T1000 (cell line): ENCODE results near the gene MSH3.

Experiments used
- DNase-seq: peaks from one replicate; lab custom pipeline; 2025; ENCODE audit warnings: mixed read lengths; lab: John Stamatoyannopoulos, UW

MSH3 gene

GRCh38 chr5:80654391-80655230 lies at the start of gene MSH3, which contains the start of gene DHFR:
TSS of gene MSH3 (plus strand) at chr5:80654652. CDS start at chr5:80654728, 76 bp downstream.
TSS of gene DHFR (minus strand) at chr5:80654983. CDS start at chr5:80654489, 494 bp downstream.
- DNase-seq = peak; percentile 72

DNA sequence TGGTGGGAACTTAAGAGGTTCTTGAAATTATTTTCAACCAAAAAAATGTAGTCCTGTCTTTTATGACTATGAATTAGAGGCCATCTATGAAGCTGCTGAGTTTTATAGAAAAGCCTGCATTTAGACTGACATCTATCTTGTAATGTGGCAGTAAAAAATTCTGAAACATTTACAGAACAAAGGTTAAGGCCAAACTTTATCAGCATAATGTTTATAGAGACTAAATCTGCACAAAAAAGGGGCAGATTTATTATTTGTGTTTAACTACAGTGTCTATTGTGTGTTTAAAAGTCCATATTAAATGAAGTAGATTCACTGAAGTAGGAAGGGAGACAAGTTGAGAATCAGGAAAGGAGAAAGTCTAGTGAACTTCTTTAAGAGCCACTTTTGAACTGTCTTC lies 47.1 kb upstream of the MSH3 start:
- DNase-seq = no peak

DNA sequence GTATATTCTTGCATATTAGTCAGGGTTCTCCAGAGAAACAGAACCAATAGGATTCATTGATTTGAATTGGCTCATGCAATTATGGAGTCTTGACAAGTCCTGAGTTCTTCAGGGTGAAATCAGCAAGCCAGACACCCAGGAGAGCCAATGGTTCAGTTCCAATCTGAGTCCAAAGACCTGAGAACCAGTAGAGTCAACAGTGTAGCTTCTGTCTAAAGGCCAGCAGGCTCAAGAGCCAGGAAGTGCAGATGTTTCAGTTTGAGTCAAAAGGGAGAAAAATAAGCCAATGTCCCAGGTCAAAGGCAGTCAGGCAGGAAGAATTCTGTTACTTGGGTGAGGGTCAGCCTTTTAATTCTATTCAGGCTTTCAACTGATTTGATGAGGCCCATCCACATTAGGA lies 46.6 kb upstream of the MSH3 start:
- DNase-seq = no peak

GRCh38 chr5:80608731-80609130 lies 45.7 kb upstream of the MSH3 start:
- no peak for DNase-seq

- no peak for DNase-seq
These were observed 44.8 kb upstream of the MSH3 start for GRCh38 chr5:80609692-80610091.

DNA sequence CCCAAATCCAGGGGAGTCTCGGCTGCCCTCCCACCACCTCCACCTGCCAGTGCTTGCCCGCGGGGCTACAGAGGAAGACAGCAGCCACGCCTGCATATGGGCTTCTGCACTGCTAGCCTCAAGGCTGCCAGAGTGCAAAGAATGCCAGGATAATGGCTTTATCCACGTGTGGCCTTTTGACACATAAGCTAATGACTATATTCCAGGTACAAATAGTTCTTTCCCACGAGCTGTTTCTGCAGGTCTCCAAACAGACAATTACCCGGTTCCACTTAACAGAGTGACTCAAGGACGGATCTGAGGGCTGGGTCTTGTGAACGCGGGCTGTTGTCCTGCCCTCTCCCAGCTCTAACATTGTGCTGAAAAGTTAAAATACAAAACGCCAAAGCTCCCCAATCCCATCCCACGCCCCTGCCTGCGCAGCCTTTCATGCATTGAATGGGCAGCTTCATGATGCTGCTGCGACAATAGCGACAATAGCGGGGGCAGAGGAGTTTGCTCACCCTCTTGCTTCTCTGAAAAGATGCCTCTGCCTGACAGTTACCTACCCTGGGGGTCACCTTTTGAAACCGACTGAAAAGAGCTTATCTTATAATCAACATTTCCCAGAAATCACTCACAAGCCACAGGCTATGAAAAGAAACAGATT lies 39.1 kb upstream of the MSH3 start:
- DNase-seq = no peak

- no peak for DNase-seq
These were observed 36.0 kb upstream of the MSH3 start for GRCh38 chr5:80618438-80618837.

- no peak for DNase-seq
These were observed 35.4 kb upstream of the MSH3 start for GRCh38 chr5:80619086-80619485.

DNA sequence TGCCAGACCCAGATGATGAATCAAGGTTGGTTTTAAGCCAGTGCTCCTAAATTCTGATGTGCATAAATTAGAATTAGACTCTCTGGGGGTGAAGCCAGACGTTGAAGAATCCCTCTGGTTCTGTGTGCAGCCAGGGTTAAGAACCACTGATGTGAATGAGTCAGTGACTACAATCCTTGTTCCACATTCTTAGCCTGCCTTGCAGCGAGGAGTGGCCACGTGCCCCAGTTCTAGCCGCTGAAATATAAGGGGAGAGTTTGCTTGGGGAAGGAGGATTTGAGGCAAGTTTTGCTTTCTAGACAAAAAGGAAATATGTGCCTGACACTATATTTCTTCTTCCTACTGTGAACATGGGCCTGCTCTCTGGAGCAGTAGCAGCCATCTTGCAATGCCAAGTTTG lies 34.2 kb upstream of the MSH3 start:
- no peak for DNase-seq

DNA sequence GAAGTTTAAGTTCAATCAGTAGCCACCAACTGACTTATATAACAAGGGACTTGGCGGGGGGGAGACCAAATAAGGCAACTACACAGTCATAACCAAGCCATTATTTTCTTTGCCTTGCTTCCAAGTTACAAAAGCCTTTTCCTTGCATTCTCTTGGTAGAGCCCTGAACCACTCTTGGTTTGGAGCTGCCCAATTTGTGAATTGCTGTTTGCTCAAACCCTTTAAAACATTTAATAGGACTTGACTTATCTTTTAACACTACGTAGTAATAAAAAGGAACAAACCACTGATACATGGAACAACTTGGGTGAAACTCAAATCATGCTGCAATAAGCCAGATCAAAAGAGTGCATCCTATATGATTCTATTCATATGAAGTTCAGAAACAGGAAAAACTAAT lies 31.7 kb upstream of the MSH3 start:
- no peak for DNase-seq

DNA sequence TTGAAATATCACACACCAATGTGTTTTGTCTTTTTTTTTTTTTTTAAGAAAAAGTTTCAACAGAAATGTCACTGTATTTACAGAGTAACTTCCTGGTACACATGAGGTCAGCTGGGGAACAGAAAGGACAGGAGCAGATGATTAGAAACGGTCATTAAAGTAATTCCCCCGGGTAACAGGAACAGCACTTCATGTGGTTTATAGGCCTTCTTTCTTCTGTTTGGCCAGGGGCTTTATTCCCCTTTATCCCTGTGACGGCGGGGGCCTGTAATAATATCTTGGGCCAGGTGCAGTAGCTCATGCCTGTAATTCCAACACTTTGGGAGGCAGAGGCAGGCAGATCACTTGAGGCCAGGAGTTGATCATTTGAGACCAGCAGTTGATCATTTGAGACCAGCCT lies 30.5 kb upstream of the MSH3 start:
- DNase-seq = no peak

DNA sequence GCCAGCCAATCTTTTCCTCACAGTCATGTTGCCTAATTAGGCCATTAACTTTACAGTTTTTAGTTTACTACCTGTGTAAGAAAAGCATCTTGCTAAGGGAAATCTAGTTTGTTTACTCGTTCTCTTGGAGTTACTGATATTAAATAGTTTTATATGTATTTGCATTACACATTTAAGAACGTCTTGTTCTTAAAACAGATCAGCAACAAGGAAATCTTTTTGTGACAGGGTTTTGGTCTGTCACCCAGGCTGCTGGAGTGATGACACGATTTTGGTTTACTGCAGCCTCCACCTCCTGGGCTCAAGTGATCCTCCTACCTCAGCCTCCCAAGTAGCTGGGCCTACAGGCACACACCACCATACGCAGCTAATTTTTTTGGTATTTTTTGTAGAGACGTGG lies 29.2 kb upstream of the MSH3 start:
- DNase-seq = no peak

GRCh38 chr5:80629281-80629680 lies 25.2 kb upstream of the MSH3 start:
- no peak for DNase-seq

GRCh38 chr5:80631278-80632259 lies 22.9 kb upstream of the MSH3 start:
- no peak for DNase-seq

DNA sequence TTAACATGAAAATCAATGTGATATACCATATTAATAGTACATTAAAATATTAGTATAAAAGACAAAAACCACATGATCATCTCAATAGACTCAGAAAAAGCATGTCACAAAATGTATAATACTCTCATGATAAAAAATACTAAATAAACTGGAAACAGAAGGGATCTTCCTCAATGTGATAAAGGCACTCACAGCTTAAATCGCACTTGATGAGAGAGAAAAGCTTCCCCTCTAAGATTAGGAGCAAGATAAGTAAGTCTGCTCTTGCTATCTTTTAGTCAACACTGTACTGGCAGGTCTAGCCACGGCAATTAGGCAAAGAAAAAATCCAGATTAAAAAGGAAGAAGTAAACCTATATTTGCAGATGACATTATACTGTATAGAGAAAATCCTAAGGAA lies 21.8 kb upstream of the MSH3 start:
- no peak for DNase-seq

- DNase-seq = no peak
These were observed 20.3 kb upstream of the MSH3 start for GRCh38 chr5:80634193-80634592.

DNA sequence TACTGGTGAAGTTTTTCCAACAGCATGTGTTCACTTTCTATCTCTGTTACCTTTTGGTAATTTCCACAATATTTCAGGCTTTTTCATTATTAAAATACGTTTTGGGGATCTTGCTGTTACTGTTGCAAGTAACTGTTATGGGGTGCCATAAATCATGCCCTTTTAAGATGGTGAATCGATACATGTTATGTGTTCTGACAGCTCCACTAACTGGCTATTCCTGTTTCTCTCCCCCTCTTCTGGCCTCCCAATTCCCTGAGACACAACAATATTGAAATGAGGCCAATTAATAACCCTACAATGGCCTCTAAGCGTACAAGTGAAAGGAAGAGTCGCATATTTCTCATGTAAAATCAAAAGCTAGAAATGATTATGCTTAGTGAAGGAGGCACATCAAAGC lies 13.1 kb upstream of the MSH3 start:
- DNase-seq = no peak

- no peak for DNase-seq
These were observed 9.6 kb upstream of the MSH3 start for GRCh38 chr5:80644900-80645299.

- DNase-seq = no peak
These were observed 7.5 kb upstream of the MSH3 start for GRCh38 chr5:80646926-80647325.

- DNase-seq = no peak
These were observed 950 bp upstream of the MSH3 start for GRCh38 chr5:80653502-80653901.

DNA sequence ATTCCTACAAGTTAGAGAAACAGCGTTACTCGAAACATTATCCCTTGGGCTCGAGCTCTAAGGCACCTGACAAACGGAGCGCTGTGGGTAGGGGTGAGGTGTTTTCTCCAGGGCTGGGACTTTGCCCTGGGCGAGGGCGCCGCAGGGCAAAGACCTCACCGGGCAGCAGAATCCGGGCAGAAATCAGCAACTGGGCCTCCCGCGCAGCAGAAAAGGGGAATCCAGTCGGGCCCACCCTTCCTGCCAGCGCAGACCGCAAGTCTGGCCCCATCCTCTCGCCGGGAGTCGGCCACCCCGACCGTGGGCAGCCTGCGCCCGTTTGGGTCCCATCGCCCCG lies 430 bp upstream of the MSH3 start:
- no peak for DNase-seq

GRCh38 chr5:80655231-80655774 lies 851 bp downstream of the MSH3 start:
- no peak for DNase-seq
